HepG2 (cell line): ENCODE results near the gene TMOD3. TPM values are rescaled to one million over a fixed set of nuclear protein-coding genes. Genes with fewer than 3 reads are reported as not detected.

Experiments used
- ATAC-seq: fragments of 200-7000 bp; cut with Tn5 transposase; 3 replicates; pipeline ENCODE4 v1.9.1; 2020; ENCODE audit warnings: mild to moderate bottlenecking, moderate library complexity
- BruUV-seq: library from RNA; stranded (reverse); fragments of 400-500 nt; replicated peaks from 2 replicates; lab custom pipeline; 2021; lab: Mats Ljungman, UMichigan
- CTCF ChIA-PET: fragments of 300-600 bp; formaldehyde crosslinking; extraction: SDS; loops from one replicate; lab custom pipeline; 2021; ENCODE audit warnings: low total read pairs, inconsistent platforms, low intra/inter-chr PET ratio; lab: Yijun Ruan, JAX
- POLR2A ChIA-PET: fragments of 350-600 bp; sonication (Branson Sonifier 250); formaldehyde crosslinking; loops from one replicate; lab custom pipeline; 2020; ENCODE audit warnings: antibody characterized with exemption, inconsistent platforms; lab: Yijun Ruan, JAX
- DNase-seq: peaks from one replicate; pipeline ENCODE4 v3.0.0-alpha.2; 2015; ENCODE audit warnings: low spot score
- FAIRE-seq: peaks from 3 replicates; lab custom pipeline; 2011; peaks lifted over from hg19 to GRCh38; lab: Jason Lieb, UNC
- H2AFZ ChIP-seq: one replicate; pipeline ENCODE4 v1.6.1; 2011; ENCODE audit warnings: low read length, inconsistent platforms
- H3K27ac ChIP-seq: fragments of 300-600 bp; 3 replicates; pipeline ENCODE4 v1.8.0; 2011; ENCODE audit warnings: mixed run types, mild to moderate bottlenecking, mixed read lengths, low read length, inconsistent platforms; ENCODE audit not compliant: insufficient read depth; ENCODE audit errors: extremely low read length
- H3K27me3 ChIP-seq, 2 experiments: fragments of 200-600 bp in 1 of 2; 2 replicates in 1 of 2; 3 replicates in 1 of 2; pipeline versions ENCODE4 v1.6.0 to v1.8.0; 2011; ENCODE audit warnings: low read length in 2 of 2, mild to moderate bottlenecking in 2 of 2, moderate library complexity in 2 of 2, inconsistent platforms in 1 of 2; ENCODE audit not compliant: insufficient read depth in 2 of 2, control insufficient read depth in 1 of 2
- H3K36me3 ChIP-seq, 2 experiments: fragments of 200-600 bp in 1 of 2; replicated peaks in 1 of 2; 2 replicates in 1 of 2; 3 replicates in 1 of 2; pipeline versions ENCODE4 v1.5.1 to v1.8.0; 2011; ENCODE audit warnings: low read length in 2 of 2, inconsistent platforms in 1 of 2; ENCODE audit not compliant: insufficient read depth in 2 of 2, control insufficient read depth in 1 of 2
- H3K4me1 ChIP-seq: 2 replicates; pipeline ENCODE4 v1.5.1; 2012; ENCODE audit warnings: low read length, inconsistent platforms; ENCODE audit not compliant: insufficient read depth
- H3K4me2 ChIP-seq: 2 replicates; pipeline ENCODE4 v1.6.0; 2011; ENCODE audit warnings: low read depth, low read length, inconsistent platforms
- H3K4me3 ChIP-seq, 3 experiments: fragments of 200-600 bp in 1 of 3; sonication (generic), shearing (Covaris generic) in 1 of 3; replicated peaks in 1 of 3; 2 replicates each; pipeline ENCODE4 v1.5.1; 2011 to 2016; ENCODE audit warnings: low read length in 3 of 3, inconsistent platforms in 2 of 3, low read depth in 2 of 3, mild to moderate bottlenecking in 2 of 3, control low read depth in 1 of 3, mixed read lengths in 1 of 3; ENCODE audit not compliant: insufficient read depth in 1 of 3
- H3K79me2 ChIP-seq: one replicate; pipeline ENCODE4 v1.6.1; 2011; ENCODE audit warnings: low read length, inconsistent platforms; ENCODE audit not compliant: insufficient read depth
- H3K9ac ChIP-seq: 2 replicates; pipeline ENCODE4 v1.6.0; 2011; ENCODE audit warnings: mild to moderate bottlenecking, low read depth, low read length, inconsistent platforms; ENCODE audit not compliant: insufficient read depth
- H3K9me3 ChIP-seq: 2 replicates; pipeline ENCODE4 v1.5.1; 2012; ENCODE audit warnings: mild to moderate bottlenecking, low read length
- H4K20me1 ChIP-seq: 2 replicates; pipeline ENCODE4 v1.6.0; 2011; ENCODE audit warnings: inconsistent platforms, mild to moderate bottlenecking, low read length, moderate library complexity; ENCODE audit not compliant: insufficient read depth
- FOSL2 ChIP-seq: sonication (generic); formaldehyde crosslinking; IDR thresholded peaks from 2 replicates; pipeline ENCODE4 v1.4.0; 2020; ENCODE audit warnings: missing genetic modification reagents
- MAFF ChIP-seq: IDR thresholded peaks from 2 replicates; pipeline ENCODE4 v1.6.1; 2011; ENCODE audit warnings: low read depth, low read length, improper control_type of control experiment
- U2AF2 ChIP-seq: fragments of 200-400 bp; formaldehyde crosslinking; IDR thresholded peaks from 2 replicates; pipeline ENCODE4 v1.6.1; 2017; ENCODE audit warnings: low read depth, mild to moderate bottlenecking, low read length
- WGBS: methylation state at CpG from one replicate; pipeline ENCODE4 v1.1.6; 2017; ENCODE audit warnings: low lambda C conversion rate; 5-methylcytosine and 5-hydroxymethylcytosine counted together
- in situ Hi-C: cut with HindIII; loops from 2 replicates; pipeline ENCODE4 v1.10.0; 2017; ENCODE audit warnings: low pct_unique_long_range_greater_than_20kb; ENCODE audit not compliant: extremely low pct_ligation_motif_present
- intact Hi-C: fragments of 100-400 bp; cut with micrococcal nuclease; formaldehyde crosslinking; loops from one replicate; pipeline ENCODE4 v1.10.0; 2022; ENCODE audit not compliant: unreplicated experiment
- polyA plus RNA-seq, 8 experiments: library from polyadenylated mRNA; depleted of rRNA in 3 of 8; stranded (reverse) in 7 of 8; unstranded in 1 of 8; fragments of >200 nt; fragmentation: Illumina TruSeq in 4 of 8; extraction: Trizol in 4 of 8; gene quantifications; 2 replicates each; pipeline versions ENCODE4 v1.2.1 to v1.2.3, GENCODE V29; 2011 to 2016; ENCODE audit warnings: low read depth in 4 of 8, missing spikeins in 1 of 8, mixed read lengths in 1 of 8; ENCODE audit not compliant: insufficient read depth in 1 of 8
- total RNA-seq, 5 experiments: library from RNA; depleted of rRNA; stranded (reverse); fragments of >200 nt; fragmentation: Illumina TruSeq; extraction: Trizol; gene quantifications; 2 replicates each; pipeline ENCODE4 v1.2.3, GENCODE V29; 2016; ENCODE audit warnings: low read depth in 1 of 5
- TF ChIP-seq, protein P1 (sequence below): sonication (generic); formaldehyde crosslinking; IDR thresholded peaks from 2 replicates; pipeline ENCODE4 v1.4.0; 2020; ENCODE audit warnings: missing genetic modification reagents
- TF ChIP-seq, protein P2 (sequence below): sonication (generic); formaldehyde crosslinking; conservative IDR thresholded peaks from 2 replicates; pipeline ENCODE4 v1.8.0; 2022; ENCODE audit warnings: mild to moderate bottlenecking, moderate library complexity, missing genetic modification reagents

Gene TMOD3
- total and polyA plus RNA-seq, 2 of the 13 experiments (the other 11 are each of a cell fraction or from before 2014, with no cell fraction given), result 5.1 to 23.2 TPM

DNA sequence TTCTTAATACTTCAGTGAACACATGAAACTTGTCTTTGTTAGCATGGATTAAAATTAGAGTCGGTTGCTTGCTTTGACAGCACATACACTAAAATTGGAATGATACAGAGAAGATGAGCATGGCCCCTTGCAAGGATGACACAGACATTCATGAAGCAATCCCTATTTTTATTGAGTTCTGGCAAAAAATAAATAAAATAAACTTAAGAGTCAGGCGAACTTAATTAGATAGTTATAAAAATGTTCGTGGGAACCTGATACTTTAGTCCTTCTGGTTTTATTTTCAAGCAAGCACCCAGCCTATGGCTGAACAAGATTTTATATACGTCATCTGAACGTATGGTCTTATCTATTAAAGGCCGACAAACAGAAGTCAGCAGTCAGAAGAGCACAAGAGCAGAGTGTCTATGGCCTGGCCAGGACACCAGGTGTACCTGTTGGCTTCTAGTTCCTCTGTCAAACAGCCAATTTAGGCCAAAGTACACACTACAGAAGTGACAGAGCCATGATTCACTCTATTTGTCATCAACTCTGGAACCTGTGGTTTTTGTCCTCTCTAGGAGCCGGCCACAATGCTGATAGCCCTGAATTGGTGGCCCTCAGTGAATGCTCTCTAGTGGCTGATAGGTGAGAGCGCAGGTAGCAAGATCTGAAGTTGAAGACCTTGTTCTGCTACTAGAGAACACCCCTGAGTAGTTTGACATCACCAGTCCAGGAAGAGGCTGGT is 77.8 kb downstream of the TMOD3 start (continued):
- TF ChIP-seq, protein P1, sequence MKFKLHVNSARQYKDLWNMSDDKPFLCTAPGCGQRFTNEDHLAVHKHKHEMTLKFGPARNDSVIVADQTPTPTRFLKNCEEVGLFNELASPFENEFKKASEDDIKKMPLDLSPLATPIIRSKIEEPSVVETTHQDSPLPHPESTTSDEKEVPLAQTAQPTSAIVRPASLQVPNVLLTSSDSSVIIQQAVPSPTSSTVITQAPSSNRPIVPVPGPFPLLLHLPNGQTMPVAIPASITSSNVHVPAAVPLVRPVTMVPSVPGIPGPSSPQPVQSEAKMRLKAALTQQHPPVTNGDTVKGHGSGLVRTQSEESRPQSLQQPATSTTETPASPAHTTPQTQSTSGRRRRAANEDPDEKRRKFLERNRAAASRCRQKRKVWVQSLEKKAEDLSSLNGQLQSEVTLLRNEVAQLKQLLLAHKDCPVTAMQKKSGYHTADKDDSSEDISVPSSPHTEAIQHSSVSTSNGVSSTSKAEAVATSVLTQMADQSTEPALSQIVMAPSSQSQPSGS, result 0 out of 2 replicates have a peak, but pooled peaks have one; percentile 27
- TF ChIP-seq U2AF2, result no peak

DNA sequence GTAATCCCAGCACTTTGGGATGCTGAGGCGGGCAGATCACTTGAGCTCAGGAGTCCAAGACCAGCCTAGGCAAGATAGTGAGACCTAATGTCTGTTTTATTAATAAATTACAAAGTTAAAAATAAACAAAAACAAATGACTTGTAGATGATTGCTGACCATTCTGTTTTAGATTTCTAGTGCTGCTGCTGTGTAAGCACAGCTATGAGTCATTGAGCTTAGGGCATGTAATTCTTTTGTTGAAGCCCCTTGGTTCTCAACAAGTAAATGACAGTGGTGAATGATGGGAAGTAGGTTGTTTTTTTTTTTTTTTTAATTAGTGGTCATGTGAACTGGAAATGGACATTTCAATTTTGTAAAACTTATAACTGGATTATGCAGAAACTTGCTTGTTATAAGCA is 78.9 kb downstream of the TMOD3 start:
- intact Hi-C loops (loop anchor here (5.0 kb wide), 2 partner anchors 76 to 126 kb away; no protein-coding TSS in a partner anchor), in situ Hi-C loops (loop anchor here (25.0 kb wide), 1 partner anchor 271 kb away; no protein-coding TSS in a partner anchor)
- no peak overlapping the region for H3K9ac ChIP-seq
- 96% methylated on average over 1 of the region's 1 CpG for WGBS
- no peak overlapping the region for H3K27ac ChIP-seq
- no peaks in the 10 kb centered on the region for H3K9me3 ChIP-seq
- BruUV-seq, result no TSS peak
- no peak for FAIRE-seq
- H3K27me3 ChIP-seq, result no peaks in the 10 kb centered on the region
- peaks cover 51% of the 10 kb centered on the region for H3K4me1 ChIP-seq
- CTCF ChIA-PET, result no interaction called here
- no peaks in the 10 kb centered on the region for H3K79me2 ChIP-seq
- no peak overlapping the region for H3K4me3 ChIP-seq
- no peak overlapping the region for H2AFZ ChIP-seq
- no peaks in the 10 kb centered on the region for H4K20me1 ChIP-seq
- TF ChIP-seq MAFF (peak; percentile 7; the same call in 1 of the 2 replicates), FOSL2 (CRISPR knock-in tag) (0 out of 2 replicates have a peak, but pooled peaks have one; percentile 17)
- TF ChIP-seq, protein P2, sequence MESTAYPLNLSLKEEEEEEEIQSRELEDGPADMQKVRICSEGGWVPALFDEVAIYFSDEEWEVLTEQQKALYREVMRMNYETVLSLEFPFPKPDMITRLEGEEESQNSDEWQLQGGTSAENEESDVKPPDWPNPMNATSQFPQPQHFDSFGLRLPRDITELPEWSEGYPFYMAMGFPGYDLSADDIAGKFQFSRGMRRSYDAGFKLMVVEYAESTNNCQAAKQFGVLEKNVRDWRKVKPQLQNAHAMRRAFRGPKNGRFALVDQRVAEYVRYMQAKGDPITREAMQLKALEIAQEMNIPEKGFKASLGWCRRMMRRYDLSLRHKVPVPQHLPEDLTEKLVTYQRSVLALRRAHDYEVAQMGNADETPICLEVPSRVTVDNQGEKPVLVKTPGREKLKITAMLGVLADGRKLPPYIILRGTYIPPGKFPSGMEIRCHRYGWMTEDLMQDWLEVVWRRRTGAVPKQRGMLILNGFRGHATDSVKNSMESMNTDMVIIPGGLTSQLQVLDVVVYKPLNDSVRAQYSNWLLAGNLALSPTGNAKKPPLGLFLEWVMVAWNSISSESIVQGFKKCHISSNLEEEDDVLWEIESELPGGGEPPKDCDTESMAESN (CRISPR knock-in tag), result no peak
- TF ChIP-seq, all 625 proteins: peak for 2
- Histone ChIP-seq H3K4me2 (no peak overlapping the region), H3K36me3 (peaks cover 4 to 12% of the 10 kb centered on the region in 2 experiments; a peak in 3 of 5 replicates)
- ATAC-seq, result no peak
- no peak for DNase-seq
- POLR2A ChIA-PET, result no interaction called here
